Measurements from ENCODE around the gene EPHB1.

EPHB1 gene

GRCh38 chr3:134815519-134815918 lies 20.5 kb downstream of the EPHB1 start:
- H3K27me3 ChIP-seq, result no peaks in the 10 kb centered on the region; the same call in 1 of the 2 replicates
- no peaks in the 10 kb centered on the region for H3K36me3 ChIP-seq
- no peak overlapping the region for H3K4me3 ChIP-seq (ENCODE audit: low read depth, low read length)
- H3K9me3 ChIP-seq, result no peaks in the 10 kb centered on the region; the same call in 1 of the 2 replicates
- no peak for TF ChIP-seq CTCF (IDR thresholded peaks at IDR 0.05; ENCODE audit: low read depth, low read length)
- DNase-seq, result no peak
- no peaks in the 10 kb centered on the region for H3K4me1 ChIP-seq

- no peaks in the 10 kb centered on the region for H3K4me1 ChIP-seq
- H3K9me3 ChIP-seq, result no peaks in the 10 kb centered on the region; the same call in 1 of the 2 replicates
- H3K27me3 ChIP-seq, result no peaks in the 10 kb centered on the region; the same call in 1 of the 2 replicates
- TF ChIP-seq CTCF (IDR thresholded peaks at IDR 0.05; ENCODE audit: low read depth, low read length), result no peak
- no peak for DNase-seq
- no peak overlapping the region for H3K4me3 ChIP-seq (ENCODE audit: low read depth, low read length)
- no peaks in the 10 kb centered on the region for H3K36me3 ChIP-seq
Observed at GRCh38 chr3:134816623-134817022, 21.6 kb downstream of the EPHB1 start.

GRCh38 chr3:134817297-134817696 lies 22.2 kb downstream of the EPHB1 start:
- no peaks in the 10 kb centered on the region for H3K4me1 ChIP-seq
- DNase-seq, result no peak

GRCh38 chr3:134820994-134821393 lies 25.9 kb downstream of the EPHB1 start:
- Histone ChIP-seq H3K9me3 (no peaks in the 10 kb centered on the region; the same call in 1 of the 2 replicates), H3K4me3 (ENCODE audit: low read depth, low read length) (no peak overlapping the region), H3K36me3 (no peaks in the 10 kb centered on the region), H3K4me1 (no peaks in the 10 kb centered on the region), H3K27me3 (no peaks in the 10 kb centered on the region; the same call in 1 of the 2 replicates)
- DNase-seq, result no peak
- no peak for TF ChIP-seq CTCF (IDR thresholded peaks at IDR 0.05; ENCODE audit: low read depth, low read length)

More at GRCh38 chr3:134817297-134817696, 22.2 kb downstream of the EPHB1 start:
- H3K9me3 ChIP-seq, result no peaks in the 10 kb centered on the region; the same call in 1 of the 2 replicates
- H3K27me3 ChIP-seq, result no peaks in the 10 kb centered on the region; the same call in 1 of the 2 replicates
- no peaks in the 10 kb centered on the region for H3K36me3 ChIP-seq
- no peak overlapping the region for H3K4me3 ChIP-seq (ENCODE audit: low read depth, low read length)
- no peak for TF ChIP-seq CTCF (IDR thresholded peaks at IDR 0.05; ENCODE audit: low read depth, low read length)

- H3K4me3 ChIP-seq (ENCODE audit: low read depth, low read length), result no peak overlapping the region
- TF ChIP-seq CTCF (IDR thresholded peaks at IDR 0.05; ENCODE audit: low read depth, low read length), result no peak
- H3K9me3 ChIP-seq, result no peaks in the 10 kb centered on the region
- H3K27me3 ChIP-seq, result no peaks in the 10 kb centered on the region; the same call in 1 of the 2 replicates
- no peaks in the 10 kb centered on the region for H3K36me3 ChIP-seq
- no peaks in the 10 kb centered on the region for H3K4me1 ChIP-seq
- DNase-seq, result no peak
Observed at GRCh38 chr3:134822090-134822489, 27.0 kb downstream of the EPHB1 start.

- no peak for TF ChIP-seq CTCF (IDR thresholded peaks at IDR 0.05; ENCODE audit: low read depth, low read length)
- no peaks in the 10 kb centered on the region for H3K9me3 ChIP-seq
- no peak for DNase-seq
- no peaks in the 10 kb centered on the region; the same call in 1 of the 2 replicates for H3K27me3 ChIP-seq
- H3K4me1 ChIP-seq, result no peaks in the 10 kb centered on the region
- no peaks in the 10 kb centered on the region for H3K36me3 ChIP-seq
- no peak overlapping the region for H3K4me3 ChIP-seq (ENCODE audit: low read depth, low read length)
Observed at GRCh38 chr3:134823679-134824078, 28.6 kb downstream of the EPHB1 start.
